NCI-H2029 (cell line): ENCODE data around the gene DIAPH2.

Source experiments
- DNase-seq: peaks from one replicate; lab custom pipeline; 2025; lab: John Stamatoyannopoulos, UW

DIAPH2 gene

DNA sequence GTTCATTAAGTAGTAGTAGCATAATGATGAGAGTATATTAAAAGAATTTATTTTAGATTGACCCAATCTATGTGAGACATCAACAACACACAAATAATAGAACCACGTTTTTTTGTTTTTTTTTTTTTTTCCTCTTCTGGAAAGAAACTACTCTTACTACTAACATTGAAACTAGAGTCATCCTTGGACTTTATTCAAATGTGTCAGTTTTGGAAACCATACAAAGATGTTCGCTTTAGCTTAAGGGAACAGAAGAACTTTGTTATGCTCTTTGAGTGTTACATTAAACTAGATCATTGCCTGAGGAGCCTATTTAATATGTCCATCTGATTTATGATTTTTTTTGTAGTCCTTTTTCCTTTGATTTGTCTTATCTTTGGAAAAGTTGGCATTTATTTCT, 365.8 kb downstream of the DIAPH2 start:
- no peak for DNase-seq

DNA sequence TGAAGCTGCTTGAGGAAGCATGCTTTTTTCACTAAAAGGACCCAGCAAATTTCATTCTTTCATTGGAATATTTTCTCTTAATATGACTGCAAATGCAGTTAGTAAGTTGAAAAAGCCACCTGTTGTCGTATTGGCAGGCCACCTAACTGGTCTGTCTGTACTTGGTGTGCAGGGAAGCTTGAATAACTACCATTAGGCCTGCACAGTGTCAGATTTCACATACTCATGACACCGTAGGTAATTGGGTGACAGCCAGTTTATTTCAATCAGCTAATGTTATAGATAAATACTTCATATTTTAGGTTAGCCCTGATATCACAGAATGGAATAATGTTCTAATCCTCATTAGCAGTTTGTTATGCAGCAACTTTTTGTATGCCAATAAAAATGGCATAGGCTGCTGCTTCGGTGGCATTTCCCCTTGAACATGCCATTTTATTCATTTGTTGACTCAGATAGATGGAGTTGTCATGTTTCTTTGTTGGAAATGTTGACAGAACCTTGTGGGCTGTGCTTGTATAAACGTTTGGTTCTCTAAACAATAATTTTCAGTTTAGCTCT, 372.8 kb downstream of the DIAPH2 start:
- DNase-seq: peak; percentile 76

DNA sequence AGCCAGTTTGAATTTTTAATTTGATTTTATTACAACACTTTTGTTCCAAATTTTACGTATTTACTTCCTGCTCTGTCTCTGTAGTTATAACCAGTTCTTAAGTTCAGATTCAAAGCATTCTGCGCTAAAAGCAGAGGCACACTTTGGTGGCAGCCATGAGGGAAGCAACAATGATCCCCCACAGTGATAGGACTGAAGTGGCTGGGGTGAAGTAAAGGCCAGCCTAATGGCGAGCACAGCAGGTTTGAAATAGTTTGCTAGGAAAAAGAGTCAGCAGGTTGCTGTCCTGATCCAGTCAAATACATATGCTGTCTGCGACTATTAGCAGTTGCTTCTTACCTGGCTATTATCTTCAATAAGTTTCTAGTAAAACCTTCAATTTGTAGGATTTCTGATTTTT, 375.4 kb downstream of the DIAPH2 start:
- DNase-seq: no peak

DNA sequence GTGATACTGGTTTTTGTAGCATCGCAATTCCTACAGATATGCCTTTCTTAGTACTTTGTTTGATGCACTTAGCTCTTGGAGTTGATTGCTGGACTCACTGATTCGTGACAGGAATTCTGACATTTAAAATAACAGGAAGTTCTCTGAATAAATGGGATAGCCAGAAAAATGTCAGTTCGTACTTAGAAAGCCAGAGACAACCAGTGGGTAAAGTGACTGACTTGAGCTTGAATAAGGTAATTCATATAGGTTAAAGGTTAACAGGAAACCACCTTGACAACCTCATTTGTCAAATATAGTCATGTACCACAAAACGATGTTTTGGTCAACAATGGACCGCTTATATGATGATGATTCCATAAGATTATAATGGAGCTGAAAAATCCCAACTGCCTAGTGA, 380.4 kb downstream of the DIAPH2 start:
- DNase-seq: no peak

DNA sequence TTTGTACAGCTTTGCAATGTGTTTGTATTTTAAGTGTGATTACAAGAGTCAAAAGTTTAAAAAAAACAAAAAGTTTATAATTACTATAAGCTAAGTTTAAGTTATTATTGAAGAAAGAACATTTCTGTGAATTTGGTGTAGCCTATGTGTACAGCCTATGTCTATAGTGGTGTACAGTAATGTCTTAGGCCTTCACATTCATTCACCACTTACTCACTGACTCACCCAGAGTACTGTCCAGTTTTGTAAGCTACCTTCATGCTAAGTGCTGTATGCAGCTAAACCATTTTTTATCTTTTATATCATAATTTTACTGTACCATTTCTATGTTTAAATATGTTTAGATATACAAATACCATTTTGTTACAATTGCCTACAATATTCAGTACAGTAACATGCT, 381.3 kb downstream of the DIAPH2 start:
- DNase-seq: no peak

DNA sequence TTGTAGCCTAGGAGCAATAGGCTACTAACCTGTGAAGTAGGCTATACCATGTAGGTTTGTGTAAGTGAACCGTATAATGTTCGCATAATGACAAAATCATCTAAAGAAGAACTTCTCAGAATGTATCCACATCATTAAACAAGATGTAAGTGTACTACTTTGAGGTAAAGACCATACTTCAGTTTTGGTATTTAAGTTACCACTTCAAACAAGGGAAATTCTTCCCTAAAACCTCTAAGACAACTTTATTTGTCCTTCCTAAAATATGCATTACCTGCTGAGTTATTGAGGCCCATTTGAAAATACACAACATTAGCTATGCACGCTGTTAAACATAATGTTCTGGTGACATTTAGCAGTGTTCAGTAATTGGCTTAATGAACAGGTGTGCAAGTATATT, 381.7 kb downstream of the DIAPH2 start:
- DNase-seq: no peak

DNA sequence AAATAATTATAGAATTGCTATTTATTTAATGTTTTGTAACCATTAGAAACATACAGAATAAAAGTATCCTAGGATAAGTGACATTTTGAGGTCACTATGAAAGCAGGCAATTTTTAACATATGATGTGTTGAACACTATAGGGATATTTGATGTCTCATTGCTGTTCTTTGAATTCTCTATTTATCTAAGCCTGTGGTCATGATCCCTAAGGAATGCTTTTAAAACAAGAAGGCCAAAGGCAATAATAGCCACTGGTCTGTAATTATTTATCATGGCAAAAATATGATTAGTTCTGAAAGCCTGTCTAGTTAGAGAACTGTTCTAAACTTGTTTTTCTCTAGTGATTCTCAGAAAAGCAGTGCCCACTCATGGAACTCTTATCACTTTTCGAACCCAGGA, 385.7 kb downstream of the DIAPH2 start:
- DNase-seq: no peak

DNA sequence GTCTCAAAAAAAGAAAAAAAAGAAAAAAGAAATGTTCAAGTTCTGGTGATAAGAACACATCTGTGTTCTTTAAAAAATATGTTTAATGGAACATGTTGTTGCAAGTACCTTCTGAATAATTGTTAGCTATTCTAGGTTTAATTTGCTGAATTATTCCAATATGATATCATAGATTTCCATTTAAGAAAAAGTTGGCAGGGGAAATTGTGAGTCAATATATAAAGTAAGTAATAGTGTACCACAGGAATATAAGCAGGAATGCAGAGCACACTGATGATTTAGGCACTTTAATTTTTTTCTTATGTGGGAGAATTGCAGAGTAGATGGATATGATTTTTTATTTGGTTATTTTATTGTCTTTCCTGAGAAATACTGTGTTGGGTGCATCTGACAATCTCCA, 389.8 kb downstream of the DIAPH2 start:
- no peak for DNase-seq

DNA sequence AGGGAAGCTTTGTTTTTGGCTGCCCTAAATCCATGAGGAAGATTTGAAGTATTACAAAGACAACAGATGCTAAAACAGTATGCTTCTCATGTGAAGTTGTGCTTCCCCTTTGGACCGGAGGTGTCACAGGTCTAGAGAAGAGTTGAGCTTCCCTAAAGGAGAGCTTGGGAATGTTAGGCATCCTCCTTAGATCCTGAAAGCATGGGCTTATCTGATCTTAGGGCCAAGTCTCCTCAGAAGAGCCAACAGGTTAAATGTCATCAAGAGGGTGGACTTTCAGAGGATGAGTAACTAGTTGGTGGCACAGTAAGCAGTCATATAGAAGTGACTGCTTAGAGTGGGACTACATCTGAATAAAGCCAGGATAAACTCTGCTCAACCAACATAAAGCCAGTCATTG, 404.5 kb downstream of the DIAPH2 start:
- DNase-seq: no peak

- DNase-seq: no peak
Observed at GRCh38 chrX:97096385-97096784, 411.7 kb downstream of the DIAPH2 start.

GRCh38 chrX:97102938-97103337, 418.3 kb downstream of the DIAPH2 start:
- no peak for DNase-seq

DNA sequence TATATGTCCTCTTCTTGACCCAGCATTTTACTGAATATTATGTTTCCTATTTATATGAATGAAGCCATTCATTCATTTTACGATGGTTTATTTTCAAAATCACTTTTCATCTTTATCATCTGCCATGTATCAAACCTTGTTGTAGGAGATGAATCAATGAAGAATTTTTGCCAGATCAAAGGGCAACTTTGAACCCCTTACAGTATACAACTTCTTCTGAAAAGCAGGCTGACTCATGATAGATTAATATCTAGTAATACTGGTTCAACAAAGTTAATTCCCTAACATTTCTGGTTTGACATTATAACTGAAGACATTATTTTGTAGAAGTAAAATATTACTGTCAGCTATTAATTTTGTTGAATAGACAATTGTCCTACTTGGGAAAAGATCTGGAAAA, 425.1 kb downstream of the DIAPH2 start:
- DNase-seq: no peak

DNA sequence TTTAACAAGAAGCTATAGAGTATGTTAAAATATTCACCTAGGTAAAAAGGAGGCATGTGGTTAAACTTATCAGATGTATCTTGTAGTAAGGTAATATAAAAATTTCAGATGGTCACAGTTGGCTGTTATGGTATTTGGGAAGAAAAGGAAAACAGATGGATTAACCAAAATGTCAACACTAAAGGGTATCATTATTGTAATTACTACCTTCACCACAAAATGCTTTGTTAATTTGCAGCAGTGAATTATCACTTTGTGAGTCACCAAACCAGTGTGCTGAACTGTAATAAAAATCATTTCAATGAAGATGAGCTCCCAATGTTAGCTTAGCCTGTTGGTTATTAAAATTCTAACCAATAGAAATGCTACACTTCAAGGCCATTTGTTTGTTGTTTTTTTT, 432.9 kb downstream of the DIAPH2 start:
- no peak for DNase-seq

- no peak for DNase-seq
Observed at GRCh38 chrX:97119474-97120109, 434.9 kb downstream of the DIAPH2 start.

GRCh38 chrX:97123001-97123400, 438.4 kb downstream of the DIAPH2 start:
- DNase-seq: no peak

- no peak for DNase-seq
Observed at GRCh38 chrX:97126020-97126419, 441.4 kb downstream of the DIAPH2 start.

GRCh38 chrX:97132664-97133415, 448.2 kb downstream of the DIAPH2 start:
- DNase-seq: no peak

GRCh38 chrX:97145934-97146333, 461.3 kb downstream of the DIAPH2 start:
- no peak for DNase-seq

- no peak for DNase-seq
Observed at GRCh38 chrX:97155816-97156215, 471.2 kb downstream of the DIAPH2 start.

- peak; percentile 12 for DNase-seq
Observed at GRCh38 chrX:97158269-97158668, 473.6 kb downstream of the DIAPH2 start.

DNA sequence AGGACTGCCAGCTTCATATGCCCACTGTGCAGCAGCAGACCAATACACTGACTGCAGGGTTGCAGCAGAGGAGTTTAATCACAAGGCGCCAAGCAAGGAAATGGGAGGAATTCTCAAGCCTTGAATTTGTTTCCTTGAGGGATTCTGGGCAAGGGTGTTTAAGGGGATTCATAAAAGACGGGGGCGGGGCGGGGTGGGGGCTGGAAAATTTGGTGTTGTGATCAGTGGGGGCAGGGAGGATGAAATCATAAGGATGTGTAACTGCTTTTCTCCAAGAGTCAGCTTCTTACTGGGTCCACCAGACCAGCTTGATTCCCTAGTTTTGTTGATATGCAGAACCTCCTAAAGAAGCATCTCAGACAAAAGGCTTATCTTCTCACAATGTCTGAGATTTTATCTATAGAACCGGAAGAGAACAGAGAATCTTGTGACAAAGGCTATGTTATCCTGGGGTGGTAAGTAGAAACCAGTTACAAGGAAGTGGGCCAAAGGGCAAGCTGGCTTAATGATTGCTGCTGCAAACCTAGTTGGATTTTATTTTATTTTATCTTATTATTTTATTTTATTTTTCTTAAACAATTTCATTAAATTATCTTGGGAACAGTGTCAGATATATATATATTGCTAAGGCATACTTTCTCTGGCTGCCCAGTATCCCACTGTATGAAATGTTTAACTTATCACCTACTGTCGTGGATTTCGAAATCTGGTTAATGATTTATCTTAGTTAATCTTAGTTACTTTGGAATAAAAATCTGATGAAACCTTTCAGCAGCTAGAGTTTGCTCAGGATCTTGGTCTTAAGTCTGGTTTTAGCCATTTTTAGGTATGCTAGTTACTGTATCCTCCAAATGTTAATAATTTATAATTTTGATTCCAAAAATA, 475.5 kb downstream of the DIAPH2 start:
- DNase-seq: no peak

DNA sequence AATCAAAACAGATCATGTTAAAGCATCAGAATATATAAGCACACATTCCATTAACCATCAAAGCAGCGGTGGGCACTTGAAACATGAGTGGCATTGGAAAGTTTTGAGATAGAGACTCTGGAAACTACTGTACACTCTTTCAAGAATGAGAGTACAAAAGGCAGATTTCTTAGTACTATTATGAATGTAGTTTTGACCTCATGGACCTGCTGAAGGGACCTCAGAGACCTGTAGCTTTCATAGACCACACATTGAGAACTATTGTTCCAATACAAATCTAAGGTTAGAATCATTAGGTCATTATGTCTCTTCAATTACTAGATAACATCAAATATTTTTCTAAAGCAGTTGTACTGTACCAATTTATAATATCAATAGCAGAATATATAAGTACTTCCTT, 482.7 kb downstream of the DIAPH2 start:
- DNase-seq: no peak

- DNase-seq: no peak
Observed at GRCh38 chrX:97168646-97169045, 484.0 kb downstream of the DIAPH2 start.
